WTC11 (cell line): ENCODE results near the gene TTC21A. TPM values are rescaled to one million over a fixed set of nuclear protein-coding genes. Genes with fewer than 3 reads are reported as not detected.

Source experiments
- ATAC-seq: fragments of 200-7000 bp; cut with Tn5 transposase; 2 replicates; pipeline ENCODE4 v1.10.0; 2021; ENCODE audit warnings: mild to moderate bottlenecking, moderate library complexity
- CTCF ChIA-PET: fragments of 300-600 bp; sonication (Branson Sonifier 250); formaldehyde crosslinking; loops from one replicate; lab custom pipeline; 2021; ENCODE audit warnings: antibody characterized with exemption; lab: Charles Lee
- POLR2A ChIA-PET: fragments of 350-600 bp; sonication (Branson Sonifier 250); formaldehyde crosslinking; loops from one replicate; lab custom pipeline; 2021; ENCODE audit warnings: antibody characterized with exemption; lab: Charles Lee
- DNase-seq: peaks from one replicate; pipeline ENCODE4 v3.0.0; 2021; ENCODE audit warnings: low spot score
- H3K27ac Mint-ChIP-seq: 2 replicates; pipeline ENCODE4 v1.8.0; 2021; ENCODE audit warnings: mixed read lengths
- H3K27me3 Mint-ChIP-seq: 2 replicates; pipeline ENCODE4 v1.8.0; 2021; ENCODE audit warnings: low read depth, mild to moderate bottlenecking, moderate library complexity, mixed read lengths
- H3K36me3 Mint-ChIP-seq: 2 replicates; pipeline ENCODE4 v1.8.0; 2021; ENCODE audit warnings: mixed read lengths
- H3K4me1 Mint-ChIP-seq: 2 replicates; pipeline ENCODE4 v1.8.0; 2022; ENCODE audit warnings: mixed read lengths
- H3K4me3 Mint-ChIP-seq: 2 replicates; pipeline ENCODE4 v1.8.0; 2021; ENCODE audit warnings: mild to moderate bottlenecking, moderate library complexity, mixed read lengths
- H3K9me3 Mint-ChIP-seq: 2 replicates; pipeline ENCODE4 v1.8.0; 2021; ENCODE audit warnings: mixed read lengths
- CBFB ChIP-seq: sonication (generic); formaldehyde crosslinking; IDR thresholded peaks from 2 replicates; pipeline ENCODE4 v1.8.1; 2022; ENCODE audit warnings: mild to moderate bottlenecking, low read depth, missing genetic modification reagents
- ETV6 ChIP-seq: sonication (generic); formaldehyde crosslinking; IDR thresholded peaks from 2 replicates; pipeline ENCODE4 v1.8.1; 2022; ENCODE audit warnings: mild to moderate bottlenecking, missing genetic modification reagents
- FOXP4 ChIP-seq: sonication (generic); formaldehyde crosslinking; IDR thresholded peaks from 2 replicates; pipeline ENCODE4 v1.8.0; 2022; ENCODE audit warnings: mild to moderate bottlenecking, missing genetic modification reagents
- HMGA2 ChIP-seq: fragments of 250-450 bp; sonication (Bioruptor Pico); IDR thresholded peaks from 2 replicates; pipeline ENCODE4 v1.4.0; 2021; ENCODE audit warnings: mild to moderate bottlenecking, moderate library complexity
- OVOL2 ChIP-seq: fragments of 250-450 bp; sonication (Bioruptor Pico); IDR thresholded peaks from 2 replicates; pipeline ENCODE4 v1.9.0; 2021; ENCODE audit warnings: mild to moderate bottlenecking, borderline replicate concordance
- PREB ChIP-seq: sonication (generic); formaldehyde crosslinking; IDR thresholded peaks from 2 replicates; pipeline ENCODE4 v1.8.1; 2022; ENCODE audit warnings: mild to moderate bottlenecking, missing genetic modification reagents, moderate library complexity, borderline replicate concordance
- TEAD1 ChIP-seq: sonication (generic); formaldehyde crosslinking; IDR thresholded peaks from 2 replicates; pipeline ENCODE4 v1.8.0; 2022; ENCODE audit warnings: mild to moderate bottlenecking, missing genetic modification reagents
- ZNF121 ChIP-seq: sonication (generic); formaldehyde crosslinking; IDR thresholded peaks from 2 replicates; pipeline ENCODE4 v1.8.0; 2023; ENCODE audit warnings: missing genetic modification reagents
- ZNF532 ChIP-seq: fragments of 250-450 bp; sonication (Bioruptor Pico); IDR thresholded peaks from 2 replicates; pipeline ENCODE4 v1.9.0; 2021; ENCODE audit warnings: mild to moderate bottlenecking, borderline replicate concordance
- ZSCAN18 ChIP-seq: fragments of 250-450 bp; sonication (Bioruptor Pico); IDR thresholded peaks from 2 replicates; pipeline ENCODE4 v2.1.2; 2022; ENCODE audit warnings: mild to moderate bottlenecking, moderate library complexity
- total RNA-seq: library from RNA; stranded (reverse); gene quantifications from 3 replicates; pipeline ENCODE4 v1.2.3, GENCODE V29; 2021
- TF ChIP-seq, protein P1 (sequence below): sonication (generic); formaldehyde crosslinking; IDR thresholded peaks from 2 replicates; pipeline ENCODE4 v1.8.0; 2022; ENCODE audit warnings: mild to moderate bottlenecking, missing genetic modification reagents
- TF ChIP-seq, protein P2 (sequence below): sonication (generic); formaldehyde crosslinking; IDR thresholded peaks from 2 replicates; pipeline ENCODE4 v1.8.1; 2022; ENCODE audit warnings: low read depth, mild to moderate bottlenecking, moderate library complexity, missing genetic modification reagents, borderline replicate concordance
- TF ChIP-seq, protein P3 (sequence below): fragments of 250-450 bp; sonication (Bioruptor Pico); IDR thresholded peaks from 2 replicates; pipeline ENCODE4 v1.9.0; 2021; ENCODE audit warnings: moderate library complexity, mild to moderate bottlenecking, inconsistent platforms, borderline replicate concordance

TTC21A gene
- total RNA-seq, 1 experiment from 2014 or later, result 3.8 TPM

- ChIA-PET POLR2A (no interaction called here), CTCF (interaction anchor here (1.0 to 1.4 kb wide), 2 partner anchors 166 to 168 kb away, joined by 4 to 5 read pairs; no protein-coding TSS in a partner anchor)
- Mint-ChIP-seq H3K9me3 (no peaks in the 10 kb centered on the region), H3K36me3 (no peaks in the 10 kb centered on the region), H3K27ac (no peak overlapping the region), H3K4me1 (peaks cover 5% of the 10 kb centered on the region; the same call in 1 of the 2 replicates), H3K27me3 (no peaks in the 10 kb centered on the region), H3K4me3 (no peak overlapping the region)
- DNase-seq (no peak), ATAC-seq (no peak)
- TF ChIP-seq FOXP4, result no peak
- TF ChIP-seq TEAD1, result no peak
- TF ChIP-seq, protein P1, sequence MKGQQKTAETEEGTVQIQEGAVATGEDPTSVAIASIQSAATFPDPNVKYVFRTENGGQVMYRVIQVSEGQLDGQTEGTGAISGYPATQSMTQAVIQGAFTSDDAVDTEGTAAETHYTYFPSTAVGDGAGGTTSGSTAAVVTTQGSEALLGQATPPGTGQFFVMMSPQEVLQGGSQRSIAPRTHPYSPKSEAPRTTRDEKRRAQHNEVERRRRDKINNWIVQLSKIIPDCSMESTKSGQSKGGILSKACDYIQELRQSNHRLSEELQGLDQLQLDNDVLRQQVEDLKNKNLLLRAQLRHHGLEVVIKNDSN, result no peak
- TF ChIP-seq ZSCAN18 (CRISPR knock-in tag), result no peak
- no peak for TF ChIP-seq CBFB (CRISPR knock-in tag)
- TF ChIP-seq ETV6 (CRISPR knock-in tag), result no peak
Observed at GRCh38 chr3:39122813-39123212, 15.3 kb downstream of the TTC21A start.

DNA sequence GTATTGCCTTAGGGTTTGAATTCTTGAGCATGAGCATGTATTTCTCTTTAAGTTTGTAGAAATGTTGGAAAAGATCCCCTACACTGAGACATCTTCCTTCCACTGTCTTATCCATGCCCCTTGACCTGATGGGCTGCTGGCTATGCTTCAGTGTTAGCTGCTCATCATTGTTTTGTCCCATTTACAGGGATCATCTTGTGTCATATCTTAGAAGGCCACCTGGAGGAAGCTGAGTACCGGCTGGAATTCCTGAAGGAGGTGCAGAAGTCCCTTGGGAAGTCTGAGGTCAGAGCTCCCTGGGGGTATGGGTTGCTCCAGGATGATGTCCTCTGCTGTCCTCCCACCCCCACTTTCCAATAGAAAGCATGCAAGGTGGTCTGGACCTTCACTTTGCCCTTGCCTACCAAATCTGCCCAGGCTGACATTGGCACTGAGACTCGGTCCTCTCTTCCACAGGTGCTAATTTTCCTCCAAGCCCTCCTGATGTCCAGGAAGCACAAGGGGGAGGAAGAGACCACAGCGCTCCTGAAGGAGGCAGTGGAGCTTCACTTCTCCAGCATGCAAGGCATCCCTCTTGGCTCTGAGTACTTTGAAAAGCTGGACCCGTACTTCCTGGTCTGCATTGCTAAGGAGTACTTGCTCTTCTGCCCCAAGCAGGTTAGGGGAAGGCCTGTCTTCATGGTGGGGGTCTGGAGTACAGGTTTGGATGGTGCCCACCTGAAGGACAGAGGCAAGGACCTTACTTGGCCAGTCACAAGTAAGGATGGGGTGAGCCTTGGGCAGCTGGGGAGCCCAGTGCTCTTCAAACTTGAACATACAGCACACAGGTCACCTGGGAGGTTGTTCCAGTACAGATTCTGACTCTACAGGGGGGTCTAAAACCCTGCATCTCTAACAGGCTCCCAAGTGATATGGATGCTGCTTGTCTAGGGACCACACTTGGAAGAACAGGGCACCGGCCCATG, 17.7 kb downstream of the TTC21A start:
- no peak overlapping the region for H3K27ac Mint-ChIP-seq
- DNase-seq (no peak), ATAC-seq (peak; percentile 73)
- H3K4me3 Mint-ChIP-seq, result no peak overlapping the region
- ChIA-PET POLR2A (interaction anchor here (1.6 to 1.8 kb wide), 2 partner anchors 53 to 163 kb away, joined by 6 to 7 read pairs; no protein-coding TSS in a partner anchor), CTCF (interaction anchor here (0.6 to 8.7 kb wide), 27 partner anchors 9 to 386 kb away, joined by 3 to 260 read pairs (median 5); partner anchors contain the start of genes CX3CR1 and XIRP1)
- no peaks in the 10 kb centered on the region for H3K9me3 Mint-ChIP-seq
- no peak for TF ChIP-seq PREB (CRISPR knock-in tag)
- TF ChIP-seq, protein P2, sequence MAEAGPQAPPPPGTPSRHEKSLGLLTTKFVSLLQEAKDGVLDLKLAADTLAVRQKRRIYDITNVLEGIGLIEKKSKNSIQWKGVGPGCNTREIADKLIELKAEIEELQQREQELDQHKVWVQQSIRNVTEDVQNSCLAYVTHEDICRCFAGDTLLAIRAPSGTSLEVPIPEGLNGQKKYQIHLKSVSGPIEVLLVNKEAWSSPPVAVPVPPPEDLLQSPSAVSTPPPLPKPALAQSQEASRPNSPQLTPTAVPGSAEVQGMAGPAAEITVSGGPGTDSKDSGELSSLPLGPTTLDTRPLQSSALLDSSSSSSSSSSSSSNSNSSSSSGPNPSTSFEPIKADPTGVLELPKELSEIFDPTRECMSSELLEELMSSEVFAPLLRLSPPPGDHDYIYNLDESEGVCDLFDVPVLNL, result no peak
- TF ChIP-seq HMGA2 (CRISPR knock-in tag), result no peak
- no peaks in the 10 kb centered on the region for H3K27me3 Mint-ChIP-seq
- H3K36me3 Mint-ChIP-seq, result no peaks in the 10 kb centered on the region
- H3K4me1 Mint-ChIP-seq, result peaks cover 5% of the 10 kb centered on the region; the same call in 1 of the 2 replicates

- no peaks in the 10 kb centered on the region for H3K27me3 Mint-ChIP-seq
- H3K36me3 Mint-ChIP-seq, result no peaks in the 10 kb centered on the region
- H3K4me1 Mint-ChIP-seq, result peaks cover 5% of the 10 kb centered on the region; the same call in 1 of the 2 replicates
- H3K9me3 Mint-ChIP-seq, result no peaks in the 10 kb centered on the region
- CTCF ChIA-PET, result interaction anchor here (0.6 to 8.7 kb wide), 33 partner anchors 8 to 387 kb away, joined by 3 to 260 read pairs (median 5); partner anchors contain the start of genes CX3CR1 and XIRP1
- no peak overlapping the region for H3K4me3 Mint-ChIP-seq
- H3K27ac Mint-ChIP-seq, result no peak overlapping the region
- POLR2A ChIA-PET, result interaction anchor here (0.9 to 1.8 kb wide), 3 partner anchors 52 to 162 kb away, joined by 3 to 7 read pairs (median 6); no protein-coding TSS in a partner anchor
- no peak; the same call in 1 of the 2 replicates for ATAC-seq
- DNase-seq, result no peak
- no peak for TF ChIP-seq OVOL2
- TF ChIP-seq ZNF532 (CRISPR knock-in tag), result no peak
- no peak for TF ChIP-seq PREB (CRISPR knock-in tag)
- TF ChIP-seq, protein P3, sequence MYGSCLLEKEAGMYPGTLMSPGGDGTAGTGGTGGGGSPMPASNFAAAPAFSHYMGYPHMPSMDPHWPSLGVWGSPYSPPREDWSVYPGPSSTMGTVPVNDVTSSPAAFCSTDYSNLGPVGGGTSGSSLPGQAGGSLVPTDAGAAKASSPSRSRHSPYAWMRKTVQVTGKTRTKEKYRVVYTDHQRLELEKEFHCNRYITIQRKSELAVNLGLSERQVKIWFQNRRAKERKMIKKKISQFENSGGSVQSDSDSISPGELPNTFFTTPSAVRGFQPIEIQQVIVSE (CRISPR knock-in tag), result no peak
- no peak for TF ChIP-seq ZNF121 (CRISPR knock-in tag)
Observed at GRCh38 chr3:39125841-39126500, 18.5 kb downstream of the TTC21A start.
